ENCODE data around the gene MOB1A. TPM values are rescaled to one million over a fixed set of nuclear protein-coding genes. Genes with fewer than 3 reads are reported as not detected.
"Not testable (repeated sequence)": the region's sequence is repeated elsewhere in the genome, so short reads cannot be mapped to it uniquely, and the experiment has no call there.

Gene MOB1A
- total and polyA plus RNA-seq, 2 donors from 2014 or later: 36.2 to 117 TPM

- H3K27me3 ChIP-seq (ENCODE audit: control insufficient read depth, insufficient read depth, low read length): no peaks in the 10 kb centered on the region
- no peaks in the 10 kb centered on the region for H3K9me3 ChIP-seq (ENCODE audit: control insufficient read depth in 2 of 3, insufficient read depth in 1 of 3, low read length in 3 of 3)
- DNase-seq (no peak), FAIRE-seq (no peak)
- H3K27ac ChIP-seq (ENCODE audit: low read depth in 2 of 2, low read length in 2 of 2): no peak overlapping the region
- H3K36me3 ChIP-seq (ENCODE audit: control insufficient read depth in 2 of 3, insufficient read depth in 3 of 3, low read length in 3 of 3): no peaks in the 10 kb centered on the region
- no peak overlapping the region for H3K9ac ChIP-seq (ENCODE audit: low read length in 3 of 3)
- no peak for TF ChIP-seq CTCF (IDR thresholded peaks at IDR 0.05; ENCODE audit: borderline replicate concordance, extremely low read depth, insufficient read depth)
- no peaks in the 10 kb centered on the region for H3K4me1 ChIP-seq (ENCODE audit: control insufficient read depth in 2 of 3, insufficient read depth in 2 of 3, low read depth in 1 of 3, low read length in 3 of 3)
- intact Hi-C loops (cut with DNase I): no loop called here
- no peak overlapping the region for H3K4me3 ChIP-seq (ENCODE audit: low read length in 3 of 3)
Observed at GRCh38 chr2:74188018-74188601, 9.4 kb upstream of the MOB1A start.

GRCh38 chr2:74186706-74187105, 8.0 kb upstream of the MOB1A start:
- intact Hi-C loops (cut with DNase I); H3K36me3 ChIP-seq (ENCODE audit: control insufficient read depth in 2 of 3, insufficient read depth in 3 of 3, low read length in 3 of 3); H3K9me3 ChIP-seq (ENCODE audit: control insufficient read depth in 2 of 3, insufficient read depth in 1 of 3, low read length in 3 of 3); DNase-seq; FAIRE-seq; H3K27me3 ChIP-seq (ENCODE audit: control insufficient read depth, insufficient read depth, low read length); H3K4me1 ChIP-seq (ENCODE audit: control insufficient read depth in 2 of 3, insufficient read depth in 2 of 3, low read depth in 1 of 3, low read length in 3 of 3); H3K4me3 ChIP-seq (ENCODE audit: low read length in 3 of 3); H3K27ac ChIP-seq (ENCODE audit: low read depth in 2 of 2, low read length in 2 of 2); H3K9ac ChIP-seq (ENCODE audit: low read length in 3 of 3): not testable (repeated sequence)

GRCh38 chr2:74186038-74186437, 7.4 kb upstream of the MOB1A start:
- Histone ChIP-seq H3K27ac (ENCODE audit: low read depth in 2 of 2, low read length in 2 of 2) (no peak overlapping the region), H3K9me3 (ENCODE audit: control insufficient read depth in 2 of 3, insufficient read depth in 1 of 3, low read length in 3 of 3) (no peaks in the 10 kb centered on the region), H3K27me3 (ENCODE audit: control insufficient read depth, insufficient read depth, low read length) (no peaks in the 10 kb centered on the region), H3K4me3 (ENCODE audit: low read length in 3 of 3) (no peak overlapping the region), H3K36me3 (ENCODE audit: control insufficient read depth in 2 of 3, insufficient read depth in 3 of 3, low read length in 3 of 3) (no peaks in the 10 kb centered on the region), H3K9ac (ENCODE audit: low read length in 3 of 3) (no peak overlapping the region), H3K4me1 (ENCODE audit: control insufficient read depth in 2 of 3, insufficient read depth in 2 of 3, low read depth in 1 of 3, low read length in 3 of 3) (no peaks in the 10 kb centered on the region)
- no peak for DNase-seq
- no peak for FAIRE-seq
- intact Hi-C loops (cut with DNase I): no loop called here
- no peak for TF ChIP-seq CTCF (IDR thresholded peaks at IDR 0.05; ENCODE audit: borderline replicate concordance, extremely low read depth, insufficient read depth)

GRCh38 chr2:74183878-74184277, 5.2 kb upstream of the MOB1A start:
- FAIRE-seq (no peak), DNase-seq (no peak)
- no peak overlapping the region for H3K4me3 ChIP-seq (ENCODE audit: low read length in 3 of 3)
- H3K27me3 ChIP-seq (ENCODE audit: control insufficient read depth, insufficient read depth, low read length): no peaks in the 10 kb centered on the region
- H3K27ac ChIP-seq (ENCODE audit: low read depth in 2 of 2, low read length in 2 of 2): no peak overlapping the region
- H3K4me1 ChIP-seq (ENCODE audit: control insufficient read depth in 2 of 3, insufficient read depth in 2 of 3, low read depth in 1 of 3, low read length in 3 of 3): peaks cover 0 to 2% (median 0%) of the 10 kb centered on the region in 3 donors
- no peaks in the 10 kb centered on the region for H3K36me3 ChIP-seq (ENCODE audit: control insufficient read depth in 2 of 3, insufficient read depth in 3 of 3, low read length in 3 of 3)
- intact Hi-C loops (cut with DNase I): no loop called here
- no peaks in the 10 kb centered on the region for H3K9me3 ChIP-seq (ENCODE audit: control insufficient read depth in 2 of 3, insufficient read depth in 1 of 3, low read length in 3 of 3)
- no peak overlapping the region for H3K9ac ChIP-seq (ENCODE audit: low read length in 3 of 3)
- TF ChIP-seq CTCF (IDR thresholded peaks at IDR 0.05; ENCODE audit: borderline replicate concordance, extremely low read depth, insufficient read depth): no peak

Measured in kidney (tissue), 14 donors.